Tracheal epithelial cell (primary cell): ENCODE measurements around the gene GPATCH11. TPM values are rescaled to one million over a fixed set of nuclear protein-coding genes. Genes with fewer than 3 reads are reported as not detected.

Experiments used
- total RNA-seq: library from RNA; depleted of rRNA; stranded (reverse); fragments of >200 nt; gene quantifications from 2 replicates; pipeline ENCODE4 v1.2.1, GENCODE V29; 2014

GPATCH11 gene
- 2.4 and 3.8 TPM in 2 replicates for total RNA-seq

GRCh38 chr2:37083873-37084794, at the start of gene GPATCH11, which contains the start of gene HEATR5B:
TSS of gene GPATCH11 (plus strand) at chr2:37084518. CDS start at chr2:37088382, 3,864 bp downstream.
TSS of gene HEATR5B (minus strand) at chr2:37084372. CDS start at chr2:37083414, 958 bp downstream.

Other genes starting within 250 kb of the GPATCH11 start
- 22.4 and 23.0 TPM in 2 replicates for gene STRN, start 118.0 kb upstream of the GPATCH11 start, total RNA-seq
- 18.3 and 19.0 TPM in 2 replicates for gene HEATR5B, start 146 bp upstream of the GPATCH11 start, total RNA-seq
- gene EIF2AK2, start 72.5 kb downstream of the GPATCH11 start, total RNA-seq = 15.7 and 24.3 TPM in 2 replicates
- gene SULT6B1, start 104.2 kb downstream of the GPATCH11 start, total RNA-seq = not detected in 2 replicates
- gene CEBPZOS, start 112.0 kb downstream of the GPATCH11 start, total RNA-seq = 7.2 and 14.7 TPM in 2 replicates
- gene CEBPZ, start 147.1 kb downstream of the GPATCH11 start, total RNA-seq = 64.1 and 76.1 TPM in 2 replicates
- 8.4 and 13.2 TPM in 2 replicates for gene NDUFAF7, start 147.1 kb downstream of the GPATCH11 start, total RNA-seq
- 26.9 and 33.0 TPM in 2 replicates for gene PRKD3, start 240.3 kb downstream of the GPATCH11 start, total RNA-seq